Measurements from ENCODE around the gene ZNF256. TPM values are rescaled to one million over a fixed set of nuclear protein-coding genes. Genes with fewer than 3 reads are reported as not detected.

The ZNF256 gene
- total and polyA plus RNA-seq, 2 experiments from 2014 or later = 1.5 to 3.1 TPM

DNA sequence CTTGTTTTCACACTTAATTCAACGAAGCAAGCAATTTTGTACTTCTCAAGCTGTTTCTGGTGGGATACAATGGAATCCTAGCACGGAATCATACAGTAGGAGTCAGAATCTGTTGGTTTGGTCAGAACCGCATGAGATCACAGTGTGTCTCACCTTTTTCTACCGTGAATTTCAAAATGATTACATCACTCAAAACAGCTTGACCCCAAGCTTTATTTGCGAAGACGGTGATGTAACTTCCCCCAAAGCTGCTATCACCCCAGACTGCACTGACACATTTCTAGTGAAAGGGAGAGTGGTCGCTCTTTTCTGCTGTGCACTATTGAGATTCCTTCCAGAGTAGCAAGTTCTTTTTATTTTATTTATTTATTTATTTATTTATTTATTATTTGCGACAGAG is 17.3 kb upstream of the ZNF256 start:
- in situ Hi-C loops (cut with MboI) = no loop called here
- Histone ChIP-seq H2AFZ (no peak overlapping the region), H3K27me3 (replicated peaks; ENCODE audit: insufficient read depth) (no peaks in the 10 kb centered on the region), H3F3A (ENCODE audit: insufficient read depth) (no peaks in the 10 kb centered on the region), H3K9ac (no peak overlapping the region), H3K4me2 (ENCODE audit: unreplicated experiment) (no peak overlapping the region), H3K36me3 (ENCODE audit: low read depth) (no peaks in the 10 kb centered on the region), H4K20me1 (ENCODE audit: insufficient read depth) (no peaks in the 10 kb centered on the region), H3K4me1 (ENCODE audit: insufficient read depth) (no peaks in the 10 kb centered on the region), H3K27ac (no peak overlapping the region), H3K9me3 (ENCODE audit: low read depth) (no peaks in the 10 kb centered on the region), H3K79me2 (ENCODE audit: insufficient read depth) (no peaks in the 10 kb centered on the region), H3K4me3 (no peak overlapping the region), H3K9me2 (ENCODE audit: insufficient read depth) (no peaks in the 10 kb centered on the region)
- WGBS, 2 experiments (ENCODE audit: low coverage in 1 of 2, low lambda C conversion rate in 2 of 2, missing lambda C conversion rate in 2 of 2) = 79 to 80% methylated on average over 8 of the region's 8 CpGs
- DNase-seq = no peak
- no peak for TF ChIP-seq EZH2 (IDR thresholded peaks at IDR 0.05; ENCODE audit: insufficient read depth, poor library complexity, severe bottlenecking)
- TF ChIP-seq EZH2phosphoT487 (IDR thresholded peaks at IDR 0.05; ENCODE audit: insufficient read depth, low read depth) = no peak

DNA sequence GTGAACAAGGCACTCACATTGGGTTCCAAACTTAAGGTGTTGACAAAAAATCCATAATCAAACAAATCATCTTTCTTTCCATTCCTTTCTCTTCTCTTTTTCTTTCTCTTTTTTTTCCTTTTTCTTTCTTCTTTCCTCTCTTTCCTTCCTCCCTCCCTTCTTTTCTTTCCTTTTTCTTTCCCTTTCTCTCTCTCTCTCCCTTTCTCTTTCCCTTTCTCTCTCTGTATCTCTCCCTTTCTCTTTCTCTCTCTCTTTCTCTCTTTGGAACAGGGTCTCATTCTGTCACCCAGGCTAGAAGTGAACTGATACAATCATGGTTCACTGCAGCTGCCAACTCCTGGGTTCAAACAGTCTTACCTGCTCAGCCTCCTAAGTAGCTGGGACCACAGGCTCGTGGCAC is 14.3 kb upstream of the ZNF256 start:
- in situ Hi-C loops (cut with MboI) = no loop called here
- TF ChIP-seq EZH2phosphoT487 (IDR thresholded peaks at IDR 0.05; ENCODE audit: insufficient read depth, low read depth) = no peak
- TF ChIP-seq EZH2 (IDR thresholded peaks at IDR 0.05; ENCODE audit: insufficient read depth, poor library complexity, severe bottlenecking) = no peak
- 31 to 47% methylated on average over 1 of the region's 1 CpG for WGBS, 2 experiments (ENCODE audit: low coverage in 1 of 2, low lambda C conversion rate in 2 of 2, missing lambda C conversion rate in 2 of 2)
- no peaks in the 10 kb centered on the region for H3K27me3 ChIP-seq (replicated peaks; ENCODE audit: insufficient read depth)
- no peaks in the 10 kb centered on the region for H3F3A ChIP-seq (ENCODE audit: insufficient read depth)
- H3K36me3 ChIP-seq (ENCODE audit: low read depth) = no peaks in the 10 kb centered on the region
- H3K27ac ChIP-seq = no peak overlapping the region
- H4K20me1 ChIP-seq (ENCODE audit: insufficient read depth) = no peaks in the 10 kb centered on the region
- H3K79me2 ChIP-seq (ENCODE audit: insufficient read depth) = no peaks in the 10 kb centered on the region
- H3K4me3 ChIP-seq = no peak overlapping the region
- H2AFZ ChIP-seq = no peak overlapping the region
- no peak overlapping the region for H3K4me2 ChIP-seq (ENCODE audit: unreplicated experiment)
- H3K9me2 ChIP-seq (ENCODE audit: insufficient read depth) = no peaks in the 10 kb centered on the region
- no peaks in the 10 kb centered on the region for H3K4me1 ChIP-seq (ENCODE audit: insufficient read depth)
- no peak overlapping the region for H3K9ac ChIP-seq
- no peaks in the 10 kb centered on the region for H3K9me3 ChIP-seq (ENCODE audit: low read depth)
- no peak for DNase-seq

DNA sequence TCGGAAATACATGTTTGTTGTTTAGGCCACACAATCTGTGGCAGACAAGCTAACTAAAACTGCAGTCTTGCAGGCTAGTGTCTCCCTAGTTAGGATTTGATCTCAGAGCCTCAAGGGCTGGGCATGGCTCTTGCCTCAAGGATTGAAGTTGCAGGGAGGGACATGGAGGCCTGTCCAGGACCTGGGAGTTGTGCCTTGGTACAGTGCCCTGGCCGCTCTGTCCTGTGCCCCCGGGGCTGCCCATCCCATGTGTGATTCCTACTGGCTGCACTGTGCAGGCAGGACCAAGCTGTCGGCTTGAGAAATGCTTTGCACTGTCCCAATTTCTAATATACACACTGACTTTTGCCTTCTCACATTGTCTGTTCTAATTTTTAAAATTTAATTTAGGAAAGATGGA is 7.5 kb upstream of the ZNF256 start:
- no peak for DNase-seq
- Histone ChIP-seq H3K36me3 (ENCODE audit: low read depth) (no peaks in the 10 kb centered on the region), H3K4me3 (no peak overlapping the region), H2AFZ (no peak overlapping the region), H3K27me3 (replicated peaks; ENCODE audit: insufficient read depth) (no peaks in the 10 kb centered on the region), H3K9me3 (ENCODE audit: low read depth) (no peaks in the 10 kb centered on the region), H4K20me1 (ENCODE audit: insufficient read depth) (no peaks in the 10 kb centered on the region), H3K9ac (no peak overlapping the region), H3K4me2 (ENCODE audit: unreplicated experiment) (no peak overlapping the region), H3K79me2 (ENCODE audit: insufficient read depth) (no peaks in the 10 kb centered on the region), H3F3A (ENCODE audit: insufficient read depth) (no peaks in the 10 kb centered on the region), H3K9me2 (ENCODE audit: insufficient read depth) (no peaks in the 10 kb centered on the region), H3K27ac (no peak overlapping the region), H3K4me1 (ENCODE audit: insufficient read depth) (no peaks in the 10 kb centered on the region)
- in situ Hi-C loops (cut with MboI) = no loop called here
- WGBS, 2 experiments (ENCODE audit: low coverage in 1 of 2, low lambda C conversion rate in 2 of 2, missing lambda C conversion rate in 2 of 2) = 42 to 59% methylated on average over 4 of the region's 4 CpGs
- no peak for TF ChIP-seq EZH2phosphoT487 (IDR thresholded peaks at IDR 0.05; ENCODE audit: insufficient read depth, low read depth)
- no peak for TF ChIP-seq EZH2 (IDR thresholded peaks at IDR 0.05; ENCODE audit: insufficient read depth, poor library complexity, severe bottlenecking)

DNA sequence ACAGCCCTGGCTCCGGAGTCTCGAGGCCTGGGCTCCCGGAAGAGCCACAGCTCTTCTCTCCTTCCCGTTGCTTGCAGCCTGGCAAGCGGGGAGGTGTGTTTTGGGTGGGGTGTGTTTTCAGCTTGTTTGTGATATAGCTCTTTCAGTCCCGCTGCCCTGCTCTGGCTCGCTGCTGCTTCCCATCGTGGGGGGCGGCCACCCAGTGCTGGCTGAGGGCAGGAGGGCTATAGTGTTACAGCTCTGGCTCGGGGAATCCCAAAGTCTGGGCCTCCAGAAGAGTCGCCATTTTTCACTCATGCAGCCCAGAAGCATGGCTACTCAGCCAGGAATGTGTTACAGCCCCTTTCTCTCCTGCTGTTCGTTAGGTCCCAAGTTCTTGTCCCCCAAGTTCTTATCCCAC is 2.2 kb upstream of the ZNF256 start:
- no peak overlapping the region for H3K4me3 ChIP-seq
- H3K9me3 ChIP-seq (ENCODE audit: low read depth) = no peaks in the 10 kb centered on the region

DNA sequence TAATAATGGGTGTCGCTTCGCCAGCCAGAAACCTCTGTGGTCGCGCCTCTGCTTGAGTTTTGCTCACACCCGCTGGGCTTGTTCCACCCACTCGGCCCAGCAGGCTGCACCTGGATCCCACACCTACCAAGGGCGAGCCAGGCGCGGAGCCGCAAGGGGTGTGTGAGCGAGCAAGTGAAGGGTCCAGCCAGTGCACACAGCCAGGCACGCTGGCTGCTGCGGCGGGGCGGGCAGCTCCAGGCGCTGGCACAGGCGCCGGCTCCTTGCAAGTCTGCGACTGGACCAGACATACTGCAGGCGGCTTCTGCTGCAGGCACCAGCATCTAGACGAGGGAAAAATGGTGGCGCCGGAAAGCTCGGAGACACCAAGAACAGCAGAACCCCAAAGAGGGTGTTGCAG is 1.8 kb upstream of the ZNF256 start:
- 86 to 87% methylated on average over 23 to 24 of the region's 24 CpGs for WGBS, 2 experiments (ENCODE audit: low coverage in 1 of 2, low lambda C conversion rate in 2 of 2, missing lambda C conversion rate in 2 of 2)
- no peak overlapping the region for H3K9ac ChIP-seq
- no peaks in the 10 kb centered on the region for H4K20me1 ChIP-seq (ENCODE audit: insufficient read depth)
- no peak overlapping the region for H3K4me2 ChIP-seq (ENCODE audit: unreplicated experiment)
- H3K27me3 ChIP-seq (replicated peaks; ENCODE audit: insufficient read depth) = no peaks in the 10 kb centered on the region
- no peaks in the 10 kb centered on the region for H3K9me3 ChIP-seq (ENCODE audit: low read depth)
- in situ Hi-C loops (cut with MboI) = no loop called here
- no peak for DNase-seq
- H3F3A ChIP-seq (ENCODE audit: insufficient read depth) = no peaks in the 10 kb centered on the region
- H3K36me3 ChIP-seq (ENCODE audit: low read depth) = no peaks in the 10 kb centered on the region
- H3K4me3 ChIP-seq = no peak overlapping the region
- no peak overlapping the region for H2AFZ ChIP-seq
- H3K27ac ChIP-seq = no peak overlapping the region
- no peaks in the 10 kb centered on the region for H3K9me2 ChIP-seq (ENCODE audit: insufficient read depth)
- peaks cover 32% of the 10 kb centered on the region for H3K79me2 ChIP-seq (ENCODE audit: insufficient read depth)
- H3K4me1 ChIP-seq (ENCODE audit: insufficient read depth) = peaks cover 8% of the 10 kb centered on the region; the same call in 1 of the 2 replicates
- TF ChIP-seq EZH2phosphoT487 (IDR thresholded peaks at IDR 0.05; ENCODE audit: insufficient read depth, low read depth) = no peak
- TF ChIP-seq EZH2 (IDR thresholded peaks at IDR 0.05; ENCODE audit: insufficient read depth, poor library complexity, severe bottlenecking) = no peak

More for the DNA sequence above, 2.2 kb upstream of the ZNF256 start:
- H4K20me1 ChIP-seq (ENCODE audit: insufficient read depth) = no peaks in the 10 kb centered on the region
- no peaks in the 10 kb centered on the region for H3F3A ChIP-seq (ENCODE audit: insufficient read depth)
- no peak for DNase-seq
- peaks cover 28% of the 10 kb centered on the region for H3K79me2 ChIP-seq (ENCODE audit: insufficient read depth)
- H3K27me3 ChIP-seq (replicated peaks; ENCODE audit: insufficient read depth) = no peaks in the 10 kb centered on the region
- H3K27ac ChIP-seq = no peak overlapping the region
- H2AFZ ChIP-seq = no peak overlapping the region
- in situ Hi-C loops (cut with MboI) = no loop called here
- H3K4me2 ChIP-seq (ENCODE audit: unreplicated experiment) = no peak overlapping the region
- TF ChIP-seq EZH2phosphoT487 (IDR thresholded peaks at IDR 0.05; ENCODE audit: insufficient read depth, low read depth) = no peak
- no peak for TF ChIP-seq EZH2 (IDR thresholded peaks at IDR 0.05; ENCODE audit: insufficient read depth, poor library complexity, severe bottlenecking)
- peaks cover 8% of the 10 kb centered on the region; the same call in 1 of the 2 replicates for H3K4me1 ChIP-seq (ENCODE audit: insufficient read depth)
- H3K9me2 ChIP-seq (ENCODE audit: insufficient read depth) = no peaks in the 10 kb centered on the region
- H3K9ac ChIP-seq = no peak overlapping the region
- 83 to 88% methylated on average over 11 to 12 of the region's 12 CpGs for WGBS, 2 experiments (ENCODE audit: low coverage in 1 of 2, low lambda C conversion rate in 2 of 2, missing lambda C conversion rate in 2 of 2)
- no peaks in the 10 kb centered on the region for H3K36me3 ChIP-seq (ENCODE audit: low read depth)
